AG09309 (cell line): ENCODE data around the gene TBC1D1.

Experiments
- DNase-seq: peaks from one replicate; pipeline ENCODE4 v3.0.0-alpha.2; 2010; ENCODE audit warnings: low read depth
- H3K4me3 ChIP-seq: 2 replicates; pipeline ENCODE4 v1.5.1; 2011; ENCODE audit warnings: mild to moderate bottlenecking, low read depth, low read length, moderate library complexity; ENCODE audit not compliant: control insufficient read depth
- TF ChIP-seq, protein P1 (sequence below): IDR thresholded peaks from 2 replicates; pipeline ENCODE4 v1.5.1; 2011; ENCODE audit warnings: mild to moderate bottlenecking, low read depth, low read length, inconsistent platforms; ENCODE audit not compliant: insufficient read depth, control insufficient read depth; ENCODE audit errors: missing control alignments

The TBC1D1 gene

DNA sequence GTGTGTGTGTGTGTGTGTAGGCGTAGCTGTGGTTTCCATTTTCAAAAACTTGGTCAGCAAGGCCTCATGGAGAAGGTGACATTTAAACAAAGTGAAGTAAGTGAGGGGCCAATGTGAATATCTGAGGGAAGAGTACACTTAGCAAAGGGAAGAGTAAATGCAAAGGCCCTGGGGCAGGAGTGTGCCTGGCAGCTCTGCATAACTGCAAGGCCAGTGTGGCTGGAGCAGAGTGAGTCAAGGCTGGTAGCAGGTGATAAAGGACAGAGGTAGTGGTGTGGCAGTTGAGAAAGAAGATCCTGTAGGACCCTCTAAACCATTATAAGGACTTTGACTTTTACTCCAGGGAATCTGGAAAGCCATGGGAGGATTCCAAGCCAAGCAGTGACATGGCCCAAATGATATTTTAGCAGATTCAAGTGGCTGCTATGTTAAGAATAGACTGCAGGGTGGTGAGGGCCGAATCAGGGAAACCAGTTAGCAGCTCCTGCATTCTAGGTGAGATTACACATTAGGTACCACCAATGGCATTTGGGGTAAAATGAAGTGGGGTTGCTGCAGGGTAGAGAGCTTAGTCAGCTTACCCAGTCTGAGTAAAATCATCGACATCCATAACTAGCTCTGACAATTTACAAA, 5.9 kb upstream of the TBC1D1 start:
- DNase-seq, result no peak
- TF ChIP-seq, protein P1, sequence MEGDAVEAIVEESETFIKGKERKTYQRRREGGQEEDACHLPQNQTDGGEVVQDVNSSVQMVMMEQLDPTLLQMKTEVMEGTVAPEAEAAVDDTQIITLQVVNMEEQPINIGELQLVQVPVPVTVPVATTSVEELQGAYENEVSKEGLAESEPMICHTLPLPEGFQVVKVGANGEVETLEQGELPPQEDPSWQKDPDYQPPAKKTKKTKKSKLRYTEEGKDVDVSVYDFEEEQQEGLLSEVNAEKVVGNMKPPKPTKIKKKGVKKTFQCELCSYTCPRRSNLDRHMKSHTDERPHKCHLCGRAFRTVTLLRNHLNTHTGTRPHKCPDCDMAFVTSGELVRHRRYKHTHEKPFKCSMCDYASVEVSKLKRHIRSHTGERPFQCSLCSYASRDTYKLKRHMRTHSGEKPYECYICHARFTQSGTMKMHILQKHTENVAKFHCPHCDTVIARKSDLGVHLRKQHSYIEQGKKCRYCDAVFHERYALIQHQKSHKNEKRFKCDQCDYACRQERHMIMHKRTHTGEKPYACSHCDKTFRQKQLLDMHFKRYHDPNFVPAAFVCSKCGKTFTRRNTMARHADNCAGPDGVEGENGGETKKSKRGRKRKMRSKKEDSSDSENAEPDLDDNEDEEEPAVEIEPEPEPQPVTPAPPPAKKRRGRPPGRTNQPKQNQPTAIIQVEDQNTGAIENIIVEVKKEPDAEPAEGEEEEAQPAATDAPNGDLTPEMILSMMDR, result no peak
- H3K4me3 ChIP-seq, result no peak overlapping the region

DNA sequence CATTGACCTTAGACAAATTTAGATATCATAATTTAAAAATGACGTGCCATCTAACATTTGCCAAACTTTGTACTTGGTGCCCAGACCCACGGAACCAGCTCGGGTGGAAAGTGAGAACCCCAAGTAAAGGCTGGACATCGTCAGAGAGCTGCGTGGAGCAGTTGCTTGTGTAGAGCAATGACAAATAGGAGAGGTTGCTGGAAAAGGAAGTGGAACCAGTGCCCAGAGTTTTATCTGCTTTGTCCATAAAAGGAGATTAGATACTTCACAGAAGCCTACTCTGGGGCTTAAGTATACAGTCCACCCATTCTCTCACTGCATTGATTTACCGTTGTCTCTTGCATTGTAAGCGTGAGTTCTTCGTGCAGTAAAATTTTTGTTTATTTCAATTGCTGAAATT, 5.4 kb upstream of the TBC1D1 start:
- no peak for DNase-seq
- no peak overlapping the region for H3K4me3 ChIP-seq
- TF ChIP-seq, protein P1, result no peak

DNA sequence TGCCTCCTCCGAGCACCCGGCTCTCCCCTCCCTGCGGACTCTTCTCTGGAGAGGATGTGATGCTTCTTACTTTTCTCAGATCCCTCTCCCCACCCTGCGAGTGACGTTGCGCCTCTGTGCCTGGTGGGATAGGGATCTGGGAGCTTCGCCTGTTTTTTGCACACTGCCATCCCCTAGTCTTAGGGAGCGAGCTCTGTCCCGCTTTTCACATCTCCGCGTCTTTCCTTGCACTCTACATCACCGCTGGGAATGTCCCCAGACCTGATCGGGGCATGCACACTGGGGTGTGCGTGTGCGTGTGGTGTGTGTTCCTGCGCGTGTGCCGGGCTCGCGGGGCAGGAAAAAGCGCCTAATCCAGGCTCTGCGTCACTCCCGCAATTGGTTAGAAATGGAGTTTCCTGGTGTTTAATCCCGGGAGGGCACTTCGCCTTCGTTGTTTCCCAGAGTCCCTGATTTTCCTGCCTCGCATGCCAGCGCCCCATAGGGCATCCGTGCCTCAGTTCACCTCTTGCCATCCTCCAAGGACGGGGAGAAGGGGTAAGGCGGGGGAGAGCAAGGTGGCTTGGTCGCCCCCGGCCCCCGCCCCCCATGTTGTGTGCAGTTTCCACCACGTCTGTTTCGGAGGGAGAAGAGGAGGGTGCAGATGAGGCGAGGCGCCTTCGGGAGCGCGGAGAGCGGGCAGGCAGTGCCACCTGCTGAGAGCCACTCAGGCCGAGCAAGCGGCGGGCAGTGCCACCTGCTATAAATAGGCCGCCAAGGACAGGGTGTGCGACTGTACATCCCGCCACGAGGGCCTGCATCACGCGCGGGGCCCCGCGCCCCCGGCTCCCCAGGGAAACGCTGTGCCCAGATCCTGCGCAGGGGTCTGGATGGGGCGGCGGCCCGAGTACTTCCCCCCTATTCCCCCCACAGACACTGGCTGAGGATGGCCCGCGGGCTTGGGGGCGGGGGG, 759 bp upstream of the TBC1D1 start:
- DNase-seq, result no peak

DNA sequence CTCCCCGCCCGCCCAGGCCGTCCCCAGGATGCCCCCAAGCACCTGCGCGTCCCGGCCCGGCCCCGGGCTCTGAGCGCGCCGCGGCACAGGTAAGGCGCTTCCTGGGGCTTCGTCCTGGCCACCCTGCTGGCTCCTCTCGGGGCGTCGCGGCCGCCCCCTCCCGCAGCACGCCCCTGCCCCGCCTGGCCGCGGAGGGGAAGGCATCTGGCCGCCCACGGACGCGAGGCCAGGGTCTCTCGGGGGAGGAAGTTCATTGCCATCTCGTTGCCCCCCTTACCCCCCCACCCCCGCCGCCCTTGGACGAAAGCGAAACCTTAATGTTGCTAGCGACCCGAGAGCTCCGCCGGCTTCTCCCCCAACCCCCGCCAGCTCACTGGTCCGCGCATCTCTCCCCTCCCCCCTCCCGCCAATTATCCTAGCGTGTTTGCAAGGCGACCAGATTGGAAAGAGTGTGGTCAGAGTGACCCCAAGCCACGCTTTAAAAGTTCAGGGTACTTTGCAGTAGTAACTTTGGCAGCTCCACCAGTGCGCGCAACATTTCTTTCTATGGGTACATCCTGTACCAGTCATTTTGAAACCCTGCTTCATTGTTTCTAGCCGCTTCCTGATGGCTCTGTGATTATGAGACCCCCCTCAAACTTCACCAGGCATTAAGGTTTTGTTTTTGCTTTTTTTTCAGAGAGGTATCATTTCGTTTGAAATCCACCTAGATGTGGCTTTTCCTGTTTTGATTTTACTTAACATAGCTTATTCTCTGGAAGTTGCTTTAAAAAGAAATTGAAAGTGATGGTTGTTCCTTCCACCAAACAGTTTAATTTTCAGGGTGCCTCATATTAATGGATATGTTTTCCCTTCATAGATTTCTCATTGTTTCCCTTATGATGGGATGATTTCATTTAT, 626 bp downstream of the TBC1D1 start:
- no peak for DNase-seq
- peak overlapping the region; percentile 54 for H3K4me3 ChIP-seq
- TF ChIP-seq, protein P1, result no peak

More for the DNA sequence above, 759 bp upstream of the TBC1D1 start:
- TF ChIP-seq, protein P1, result no peak
- H3K4me3 ChIP-seq, result peak overlapping the region; percentile 54

DNA sequence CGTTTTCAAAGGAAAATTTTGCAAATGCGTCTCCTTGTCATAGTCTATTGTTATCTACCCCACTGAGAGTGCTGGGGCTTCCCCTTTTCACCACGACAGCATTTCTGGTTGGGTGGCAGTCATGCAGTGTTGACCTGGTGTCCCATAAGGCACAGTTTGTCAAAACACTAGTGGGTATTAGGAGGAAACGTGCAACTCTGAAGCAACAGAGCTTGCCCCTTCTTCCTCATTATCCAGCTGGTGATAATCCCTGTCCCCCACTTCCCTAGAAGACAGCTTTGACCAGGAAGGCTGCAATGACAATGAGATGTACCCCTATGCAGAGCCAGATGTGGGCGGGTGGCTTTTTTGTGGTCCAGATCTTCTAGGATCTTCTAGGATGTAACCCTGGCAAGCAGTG, 1.8 kb downstream of the TBC1D1 start:
- TF ChIP-seq, protein P1, result no peak
- no peak for DNase-seq
- H3K4me3 ChIP-seq, result no peak overlapping the region

DNA sequence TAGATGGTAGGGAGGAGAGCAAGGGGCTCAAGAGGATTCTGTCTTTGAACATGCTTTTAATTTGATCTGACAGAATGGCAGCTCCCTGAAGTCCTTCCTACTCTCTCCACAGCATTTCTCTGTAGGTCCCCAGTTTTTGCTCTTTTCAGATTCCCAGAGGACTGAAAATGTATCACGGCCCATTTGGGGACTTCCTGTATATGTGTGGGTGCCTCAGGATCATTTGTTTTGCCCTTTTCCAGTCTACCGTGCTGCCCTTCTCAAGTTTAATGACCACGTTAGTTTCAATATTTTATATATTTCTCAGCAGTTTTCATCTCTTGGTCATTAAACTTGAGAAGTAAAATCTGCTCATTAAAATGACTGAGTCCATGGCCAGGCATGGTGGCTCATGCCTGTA, 2.3 kb downstream of the TBC1D1 start:
- TF ChIP-seq, protein P1, result no peak
- DNase-seq, result no peak
- H3K4me3 ChIP-seq, result no peak overlapping the region
